ENCODE data around the gene CHAC1.

CHAC1 gene

GRCh38 chr15:40963201-40963600 is 9.9 kb downstream of the CHAC1 start:
- Histone ChIP-seq H3K36me3 (replicated peaks; ENCODE audit: insufficient read depth, low read length) (no peaks in the 10 kb centered on the region), H3K9me3 (replicated peaks; ENCODE audit: insufficient read depth, low read length) (no peaks in the 10 kb centered on the region), H3K9me2 (replicated peaks; ENCODE audit: insufficient read depth, low read length) (no peaks in the 10 kb centered on the region), H4K20me1 (ENCODE audit: insufficient read depth, low read length) (no peaks in the 10 kb centered on the region), H3K79me2 (ENCODE audit: low read length) (no peaks in the 10 kb centered on the region), H3K4me3 (ENCODE audit: low read length) (no peak overlapping the region), H3K4me1 (ENCODE audit: low read length) (no peaks in the 10 kb centered on the region), H3K4me2 (ENCODE audit: low read depth, low read length) (no peak overlapping the region), H3K9ac (ENCODE audit: low read length) (no peak overlapping the region), H2AFZ (ENCODE audit: low read length) (no peak overlapping the region), H3K27me3 (replicated peaks; ENCODE audit: insufficient read depth, low read length) (no peaks in the 10 kb centered on the region), H3K27ac (ENCODE audit: low read length) (no peak overlapping the region), H3F3A (ENCODE audit: insufficient read depth, low read length) (no peaks in the 10 kb centered on the region)
- no peak for TF ChIP-seq EZH2 (optimal IDR thresholded peaks at IDR 0.05; ENCODE audit: low read depth, low read length)
- TF ChIP-seq EZH2phosphoT487 (IDR thresholded peaks at IDR 0.05; ENCODE audit: low read length): no peak
- no peak for TF ChIP-seq CTCF (IDR thresholded peaks at IDR 0.05; ENCODE audit: low read length)
- no peak for DNase-seq

- H3K9me3 ChIP-seq (replicated peaks; ENCODE audit: insufficient read depth, low read length): no peaks in the 10 kb centered on the region
- H3F3A ChIP-seq (ENCODE audit: insufficient read depth, low read length): no peaks in the 10 kb centered on the region
- H3K9ac ChIP-seq (ENCODE audit: low read length): no peak overlapping the region
- H3K79me2 ChIP-seq (ENCODE audit: low read length): no peaks in the 10 kb centered on the region
- H4K20me1 ChIP-seq (ENCODE audit: insufficient read depth, low read length): no peaks in the 10 kb centered on the region
- no peaks in the 10 kb centered on the region for H3K4me1 ChIP-seq (ENCODE audit: low read length)
- no peaks in the 10 kb centered on the region for H3K9me2 ChIP-seq (replicated peaks; ENCODE audit: insufficient read depth, low read length)
- H3K4me2 ChIP-seq (ENCODE audit: low read depth, low read length): no peak overlapping the region
- no peak overlapping the region for H2AFZ ChIP-seq (ENCODE audit: low read length)
- DNase-seq: no peak
- TF ChIP-seq CTCF (IDR thresholded peaks at IDR 0.05; ENCODE audit: low read length) (no peak), EZH2phosphoT487 (IDR thresholded peaks at IDR 0.05; ENCODE audit: low read length) (no peak), EZH2 (optimal IDR thresholded peaks at IDR 0.05; ENCODE audit: low read depth, low read length) (no peak)
- H3K27ac ChIP-seq (ENCODE audit: low read length): no peak overlapping the region
- no peaks in the 10 kb centered on the region for H3K36me3 ChIP-seq (replicated peaks; ENCODE audit: insufficient read depth, low read length)
- no peaks in the 10 kb centered on the region for H3K27me3 ChIP-seq (replicated peaks; ENCODE audit: insufficient read depth, low read length)
- no peak overlapping the region for H3K4me3 ChIP-seq (ENCODE audit: low read length)
Observed at GRCh38 chr15:40964006-40964405, 10.7 kb downstream of the CHAC1 start.

DNA sequence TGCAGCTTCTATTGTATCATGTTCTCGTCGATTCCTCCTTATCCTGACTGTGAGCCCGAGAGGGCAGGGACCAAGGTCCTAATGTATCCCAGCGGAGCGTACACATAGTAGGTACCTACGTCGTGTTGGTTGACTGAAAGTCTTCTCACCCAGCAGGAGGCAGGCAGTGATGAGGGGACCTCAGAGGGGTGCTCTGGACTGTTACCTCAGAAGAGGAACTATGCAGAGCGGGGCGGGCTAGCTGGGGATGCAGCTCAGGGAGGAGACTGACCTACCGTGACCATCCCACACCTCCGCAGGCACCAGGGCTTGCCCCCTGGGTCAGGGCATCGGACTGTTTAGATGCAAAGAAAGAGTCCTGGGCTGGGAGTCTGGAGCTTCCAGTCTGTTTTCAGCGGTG is 11.4 kb downstream of the CHAC1 start:
- no peak for TF ChIP-seq CTCF (IDR thresholded peaks at IDR 0.05; ENCODE audit: low read length)
- TF ChIP-seq EZH2 (optimal IDR thresholded peaks at IDR 0.05; ENCODE audit: low read depth, low read length): no peak
- TF ChIP-seq EZH2phosphoT487 (IDR thresholded peaks at IDR 0.05; ENCODE audit: low read length): no peak
- no peak for DNase-seq
- H2AFZ ChIP-seq (ENCODE audit: low read length): no peak overlapping the region

More for the DNA sequence above, 11.4 kb downstream of the CHAC1 start:
- Histone ChIP-seq H3K9me3 (replicated peaks; ENCODE audit: insufficient read depth, low read length) (no peaks in the 10 kb centered on the region), H4K20me1 (ENCODE audit: insufficient read depth, low read length) (no peaks in the 10 kb centered on the region), H3K27me3 (replicated peaks; ENCODE audit: insufficient read depth, low read length) (no peaks in the 10 kb centered on the region), H3K36me3 (replicated peaks; ENCODE audit: insufficient read depth, low read length) (no peaks in the 10 kb centered on the region), H3F3A (ENCODE audit: insufficient read depth, low read length) (no peaks in the 10 kb centered on the region), H3K79me2 (ENCODE audit: low read length) (no peaks in the 10 kb centered on the region), H3K9me2 (replicated peaks; ENCODE audit: insufficient read depth, low read length) (no peaks in the 10 kb centered on the region), H3K4me2 (ENCODE audit: low read depth, low read length) (no peak overlapping the region), H3K27ac (ENCODE audit: low read length) (no peak overlapping the region), H3K4me3 (ENCODE audit: low read length) (no peak overlapping the region), H3K9ac (ENCODE audit: low read length) (no peak overlapping the region), H3K4me1 (ENCODE audit: low read length) (no peaks in the 10 kb centered on the region)
